ENCODE data around the gene TMEM150C.
"Not testable (repeated sequence)": the region's sequence is repeated elsewhere in the genome, so short reads cannot be mapped to it uniquely, and the experiment has no call there.

DNA sequence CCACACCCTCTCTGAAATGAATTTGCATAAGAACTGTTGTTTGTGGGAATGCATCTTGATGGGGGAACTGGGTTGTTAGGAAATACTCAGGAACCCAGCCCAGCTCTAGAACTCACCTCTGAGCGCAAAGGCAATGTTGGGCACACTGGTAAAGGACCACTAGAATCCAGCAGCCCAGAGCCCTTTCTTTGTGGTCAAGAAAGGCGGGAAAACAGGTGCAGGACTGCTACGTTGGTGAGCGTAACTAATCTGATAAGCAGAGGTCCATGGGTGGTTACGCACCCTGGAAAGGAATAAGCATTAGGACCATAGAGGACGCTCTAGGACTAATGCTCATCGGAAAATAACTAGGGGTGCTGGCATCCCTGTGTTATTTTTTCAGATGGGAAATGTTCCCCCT, 85.9 kb downstream of the TMEM150C start:
- not testable (repeated sequence) for TF ChIP-seq PHF8 (IDR thresholded peaks at IDR 0.05; ENCODE audit: borderline replicate concordance, low read depth); RFX5 (IDR thresholded peaks at IDR 0.05); MAFK (IDR thresholded peaks at IDR 0.05; ENCODE audit: partially characterized antibody)
- TF ChIP-seq, protein P1, sequence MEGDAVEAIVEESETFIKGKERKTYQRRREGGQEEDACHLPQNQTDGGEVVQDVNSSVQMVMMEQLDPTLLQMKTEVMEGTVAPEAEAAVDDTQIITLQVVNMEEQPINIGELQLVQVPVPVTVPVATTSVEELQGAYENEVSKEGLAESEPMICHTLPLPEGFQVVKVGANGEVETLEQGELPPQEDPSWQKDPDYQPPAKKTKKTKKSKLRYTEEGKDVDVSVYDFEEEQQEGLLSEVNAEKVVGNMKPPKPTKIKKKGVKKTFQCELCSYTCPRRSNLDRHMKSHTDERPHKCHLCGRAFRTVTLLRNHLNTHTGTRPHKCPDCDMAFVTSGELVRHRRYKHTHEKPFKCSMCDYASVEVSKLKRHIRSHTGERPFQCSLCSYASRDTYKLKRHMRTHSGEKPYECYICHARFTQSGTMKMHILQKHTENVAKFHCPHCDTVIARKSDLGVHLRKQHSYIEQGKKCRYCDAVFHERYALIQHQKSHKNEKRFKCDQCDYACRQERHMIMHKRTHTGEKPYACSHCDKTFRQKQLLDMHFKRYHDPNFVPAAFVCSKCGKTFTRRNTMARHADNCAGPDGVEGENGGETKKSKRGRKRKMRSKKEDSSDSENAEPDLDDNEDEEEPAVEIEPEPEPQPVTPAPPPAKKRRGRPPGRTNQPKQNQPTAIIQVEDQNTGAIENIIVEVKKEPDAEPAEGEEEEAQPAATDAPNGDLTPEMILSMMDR (IDR thresholded peaks at IDR 0.05): not testable (repeated sequence)

All from A549 (cell line).